DND-41 (cell line): ENCODE data around the gene EPS8L1.
"Not testable (repeated sequence)": the region's sequence is repeated elsewhere in the genome, so short reads cannot be mapped to it uniquely, and the experiment has no call there.

Experiments used
- ATAC-seq: fragments of 200-7000 bp; cut with Tn5 transposase; 3 replicates; pipeline ENCODE4 v1.9.1; 2021; ENCODE audit warnings: low read depth; ENCODE audit not compliant: insufficient read depth
- DNase-seq: peaks from one replicate; pipeline ENCODE4 v3.0.0-alpha.2; 2020
- H2AFZ ChIP-seq: 2 replicates; pipeline ENCODE4 v1.6.0; 2012; ENCODE audit warnings: low read depth, low read length
- H3K27ac ChIP-seq: 2 replicates; pipeline ENCODE4 v1.5.1; 2012; ENCODE audit warnings: low read length, inconsistent platforms
- H3K27me3 ChIP-seq: fragments of 200-600 bp; sonication (generic); 2 replicates; pipeline ENCODE4 v1.6.0; 2012; ENCODE audit warnings: low read length, mild to moderate bottlenecking, inconsistent platforms; ENCODE audit not compliant: insufficient read depth, poor library complexity
- H3K36me3 ChIP-seq: 2 replicates; pipeline ENCODE4 v1.5.1; 2012; ENCODE audit warnings: low read length, inconsistent platforms; ENCODE audit not compliant: insufficient read depth
- H3K4me1 ChIP-seq: 2 replicates; pipeline ENCODE4 v1.5.1; 2012; ENCODE audit warnings: mild to moderate bottlenecking, low read length; ENCODE audit not compliant: insufficient read depth
- H3K4me2 ChIP-seq: 2 replicates; pipeline ENCODE4 v1.6.0; 2012; ENCODE audit warnings: mild to moderate bottlenecking, moderate library complexity, low read length, inconsistent platforms; ENCODE audit not compliant: insufficient read depth
- H3K4me3 ChIP-seq, 2 experiments: fragments of 200-600 bp in 1 of 2; shearing (Covaris generic) in 1 of 2; 2 replicates each; pipeline ENCODE4 v1.5.1; 2012 to 2016; ENCODE audit warnings: inconsistent platforms in 2 of 2, low read length in 2 of 2, mild to moderate bottlenecking in 2 of 2, low read depth in 1 of 2, moderate library complexity in 1 of 2
- H3K79me2 ChIP-seq: 2 replicates; pipeline ENCODE4 v1.6.0; 2012; ENCODE audit warnings: low read length, inconsistent platforms; ENCODE audit not compliant: insufficient read depth
- H3K9ac ChIP-seq: 2 replicates; pipeline ENCODE4 v1.6.0; 2012; ENCODE audit warnings: low read depth, mild to moderate bottlenecking, inconsistent platforms, low read length, moderate library complexity
- H3K9me3 ChIP-seq: 2 replicates; pipeline ENCODE4 v1.5.1; 2012; ENCODE audit warnings: low read length, moderate library complexity, mild to moderate bottlenecking, inconsistent platforms; ENCODE audit not compliant: insufficient read depth, severe bottlenecking
- H4K20me1 ChIP-seq: 2 replicates; pipeline ENCODE4 v1.6.0; 2012; ENCODE audit warnings: low read length; ENCODE audit not compliant: insufficient read depth
- EZH2 ChIP-seq: IDR thresholded peaks from 3 replicates; pipeline ENCODE4 v1.6.1; 2012; ENCODE audit warnings: borderline replicate concordance, low read depth, mild to moderate bottlenecking, moderate library complexity, low read length, inconsistent platforms; ENCODE audit not compliant: severe bottlenecking
- TF ChIP-seq, protein P1 (sequence below): IDR thresholded peaks from 2 replicates; pipeline ENCODE4 v1.5.1; 2012; ENCODE audit warnings: borderline replicate concordance, low read length, moderate library complexity, mild to moderate bottlenecking; ENCODE audit not compliant: poor library complexity, severe bottlenecking; ENCODE audit errors: extremely low read depth

The EPS8L1 gene

DNA sequence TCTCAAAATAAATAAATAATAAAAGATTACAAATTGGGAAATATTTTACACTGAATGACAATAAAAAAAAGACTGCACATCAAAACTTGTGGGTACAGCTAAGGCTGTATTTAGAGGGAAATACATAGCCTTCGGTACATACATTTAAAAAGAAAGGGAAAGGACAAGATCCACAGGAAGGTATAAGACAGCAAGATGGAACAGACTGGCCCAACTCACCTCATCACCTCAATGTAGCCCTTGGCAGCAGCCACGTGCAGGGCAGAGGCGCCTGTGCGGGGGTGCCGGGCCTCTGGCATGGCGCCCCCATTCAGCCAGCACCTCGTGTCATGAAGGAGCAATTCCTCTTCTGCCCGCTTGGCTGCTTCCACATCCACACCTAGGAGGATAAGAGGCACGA, 27.5 kb downstream of the EPS8L1 start:
- Histone ChIP-seq H3K4me3 (no peak overlapping the region), H3K27me3 (no peaks in the 10 kb centered on the region), H3K27ac (no peak overlapping the region), H4K20me1 (peaks cover 24% of the 10 kb centered on the region), H3K9me3 (no peaks in the 10 kb centered on the region), H2AFZ (no peak overlapping the region), H3K9ac (no peak overlapping the region), H3K4me2 (no peak overlapping the region), H3K4me1 (no peaks in the 10 kb centered on the region), H3K79me2 (peaks cover 20% of the 10 kb centered on the region; the same call in 1 of the 2 replicates), H3K36me3 (peaks cover 65% of the 10 kb centered on the region)
- TF ChIP-seq, protein P1, sequence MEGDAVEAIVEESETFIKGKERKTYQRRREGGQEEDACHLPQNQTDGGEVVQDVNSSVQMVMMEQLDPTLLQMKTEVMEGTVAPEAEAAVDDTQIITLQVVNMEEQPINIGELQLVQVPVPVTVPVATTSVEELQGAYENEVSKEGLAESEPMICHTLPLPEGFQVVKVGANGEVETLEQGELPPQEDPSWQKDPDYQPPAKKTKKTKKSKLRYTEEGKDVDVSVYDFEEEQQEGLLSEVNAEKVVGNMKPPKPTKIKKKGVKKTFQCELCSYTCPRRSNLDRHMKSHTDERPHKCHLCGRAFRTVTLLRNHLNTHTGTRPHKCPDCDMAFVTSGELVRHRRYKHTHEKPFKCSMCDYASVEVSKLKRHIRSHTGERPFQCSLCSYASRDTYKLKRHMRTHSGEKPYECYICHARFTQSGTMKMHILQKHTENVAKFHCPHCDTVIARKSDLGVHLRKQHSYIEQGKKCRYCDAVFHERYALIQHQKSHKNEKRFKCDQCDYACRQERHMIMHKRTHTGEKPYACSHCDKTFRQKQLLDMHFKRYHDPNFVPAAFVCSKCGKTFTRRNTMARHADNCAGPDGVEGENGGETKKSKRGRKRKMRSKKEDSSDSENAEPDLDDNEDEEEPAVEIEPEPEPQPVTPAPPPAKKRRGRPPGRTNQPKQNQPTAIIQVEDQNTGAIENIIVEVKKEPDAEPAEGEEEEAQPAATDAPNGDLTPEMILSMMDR, result no peak
- no peak for TF ChIP-seq EZH2
- DNase-seq (no peak), ATAC-seq (no peak)

- H3K79me2 ChIP-seq, result peaks cover 26% of the 10 kb centered on the region
- peaks cover 31% of the 10 kb centered on the region for H4K20me1 ChIP-seq
- TF ChIP-seq, protein P1, result no peak
- TF ChIP-seq EZH2, result no peak
- H3K27me3 ChIP-seq, result no peaks in the 10 kb centered on the region
- no peaks in the 10 kb centered on the region for H3K4me1 ChIP-seq
- H3K9me3 ChIP-seq, result no peaks in the 10 kb centered on the region
- DNase-seq (no peak), ATAC-seq (no peak)
- peaks cover 60% of the 10 kb centered on the region for H3K36me3 ChIP-seq
- no peak overlapping the region for H3K9ac ChIP-seq
- no peak overlapping the region for H3K4me3 ChIP-seq
- no peak overlapping the region for H2AFZ ChIP-seq
- no peak overlapping the region for H3K4me2 ChIP-seq
- no peak overlapping the region for H3K27ac ChIP-seq
Observed at GRCh38 chr19:55105237-55105636, 29.6 kb downstream of the EPS8L1 start.

GRCh38 chr19:55106591-55106990, 30.9 kb downstream of the EPS8L1 start:
- ATAC-seq, result no peak
- H3K79me2 ChIP-seq, result peaks cover 34% of the 10 kb centered on the region
- H3K36me3 ChIP-seq, result peaks cover 58% of the 10 kb centered on the region

GRCh38 chr19:55107252-55107651, 31.6 kb downstream of the EPS8L1 start:
- H3K4me2 ChIP-seq, H3K9ac ChIP-seq, H2AFZ ChIP-seq, H3K27me3 ChIP-seq, ATAC-seq, H3K4me3 ChIP-seq, H3K9me3 ChIP-seq, H3K27ac ChIP-seq, DNase-seq, H3K4me1 ChIP-seq: not testable (repeated sequence)
- Histone ChIP-seq H3K36me3 (peaks cover 55% of the 10 kb centered on the region), H4K20me1 (peaks cover 38% of the 10 kb centered on the region), H3K79me2 (peaks cover 40% of the 10 kb centered on the region)

More at GRCh38 chr19:55106591-55106990, 30.9 kb downstream of the EPS8L1 start:
- no peak overlapping the region for H3K4me2 ChIP-seq
- DNase-seq, result no peak
- no peaks in the 10 kb centered on the region for H3K27me3 ChIP-seq
- H2AFZ ChIP-seq, result no peak overlapping the region
- no peaks in the 10 kb centered on the region for H3K9me3 ChIP-seq
- no peak overlapping the region for H3K27ac ChIP-seq
- H3K4me1 ChIP-seq, result no peaks in the 10 kb centered on the region
- H3K4me3 ChIP-seq, result no peak overlapping the region
- H4K20me1 ChIP-seq, result peaks cover 33% of the 10 kb centered on the region
- TF ChIP-seq, protein P1, result no peak
- no peak for TF ChIP-seq EZH2
- no peak overlapping the region for H3K9ac ChIP-seq
